Measurements from ENCODE around the gene CNTROB. TPM values are rescaled to one million over a fixed set of nuclear protein-coding genes. Genes with fewer than 3 reads are reported as not detected.

CNTROB gene
- total RNA-seq, 1 experiment from 2014 or later: 39.2 TPM

- ChIA-PET POLR2A (no interaction called here), CTCF (interaction anchor here (0.8 kb wide), 1 partner anchor 148 kb away, joined by 3 read pairs; no protein-coding TSS in a partner anchor)
- no peak for DNase-seq (ENCODE audit: unreplicated experiment)
- H3K4me3 Mint-ChIP-seq (ENCODE audit: unreplicated experiment): peak within 1 kb of the TSS; percentile 95
- H3K9me3 Mint-ChIP-seq (ENCODE audit: unreplicated experiment): no peaks in the 10 kb centered on the region
- TF ChIP-seq CTCF (IDR thresholded peaks at IDR 0.05; ENCODE audit: unreplicated experiment): no peak
- intact Hi-C loops (cut with micrococcal nuclease): loop anchor here (5.0 kb wide), 2 partner anchors 53 to 113 kb away; no protein-coding TSS in a partner anchor
- H3K27ac Mint-ChIP-seq (ENCODE audit: low read depth, unreplicated experiment): no peak within 1 kb of the TSS
- H3K27me3 Mint-ChIP-seq (ENCODE audit: insufficient read depth, unreplicated experiment): no peaks in the 10 kb centered on the region
- BruUV-seq (replicated peaks): no TSS peak
- H3K36me3 Mint-ChIP-seq (ENCODE audit: insufficient read depth, unreplicated experiment): peaks cover under 1% of the 10 kb centered on the region
- peaks cover 22% of the 10 kb centered on the region for H3K4me1 Mint-ChIP-seq (ENCODE audit: insufficient read depth, unreplicated experiment)
These were observed 2.6 kb upstream of the CNTROB start, which contains the start of gene KCNAB3 for GRCh38 chr17:7929158-7930023. TSS of gene KCNAB3 (minus strand) at chr17:7929856. CDS start at chr17:7929435, 421 bp downstream.

DNA sequence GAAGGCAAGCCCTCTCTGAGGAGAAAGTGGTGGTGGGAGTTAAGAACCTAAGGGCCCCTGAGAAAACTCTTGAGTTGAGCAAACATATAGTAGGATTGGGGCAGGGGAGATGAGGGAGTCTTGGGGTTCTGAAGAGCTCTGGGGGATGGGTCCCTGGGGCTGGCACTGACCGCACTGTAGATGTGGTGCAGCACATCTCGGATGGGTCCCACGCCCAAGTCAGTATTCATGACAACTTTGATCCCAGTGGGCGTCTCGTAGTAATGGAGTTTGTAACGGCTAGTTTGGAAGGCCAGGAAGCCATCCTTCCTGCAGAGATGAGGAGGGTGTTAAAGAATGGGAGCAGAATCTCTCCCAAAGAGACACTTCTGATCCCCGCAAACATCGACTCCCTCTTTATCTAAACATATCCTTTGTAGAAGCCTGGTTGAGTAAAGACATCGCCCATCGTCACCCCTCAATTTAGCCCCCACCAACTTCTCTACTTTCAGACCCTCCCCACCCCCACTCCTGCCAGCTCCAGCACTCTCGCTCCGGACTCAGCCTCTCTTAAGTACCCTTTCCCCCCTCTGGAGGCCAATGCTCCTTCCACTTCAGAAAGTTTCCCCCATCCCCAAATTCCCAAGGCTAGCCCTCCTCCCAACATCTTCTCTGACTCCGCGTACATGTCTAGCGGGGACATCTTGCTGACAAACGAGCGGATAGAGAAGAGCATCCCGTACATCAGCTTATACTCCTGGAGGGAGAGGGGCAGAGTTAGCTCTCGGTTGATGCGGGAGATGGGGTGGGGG is 970 bp upstream of the CNTROB start:
- H3K4me1 Mint-ChIP-seq (ENCODE audit: insufficient read depth, unreplicated experiment): peaks cover 22% of the 10 kb centered on the region
- TF ChIP-seq CTCF (IDR thresholded peaks at IDR 0.05; ENCODE audit: unreplicated experiment): no peak
- TSS peak; percentile 82 for BruUV-seq (replicated peaks)
- H3K27ac Mint-ChIP-seq (ENCODE audit: low read depth, unreplicated experiment): peak overlapping the region; percentile 96
- no peaks in the 10 kb centered on the region for H3K27me3 Mint-ChIP-seq (ENCODE audit: insufficient read depth, unreplicated experiment)
- H3K36me3 Mint-ChIP-seq (ENCODE audit: insufficient read depth, unreplicated experiment): peaks cover 17% of the 10 kb centered on the region
- H3K9me3 Mint-ChIP-seq (ENCODE audit: unreplicated experiment): no peaks in the 10 kb centered on the region
- ChIA-PET CTCF (interaction anchor here (0.6 to 3.4 kb wide), 10 partner anchors 11 to 162 kb away, joined by 3 to 20 read pairs (median 4); no protein-coding TSS in a partner anchor), POLR2A (interaction anchor here (0.6 to 4.0 kb wide), 28 partner anchors 9 to 577 kb away, joined by 3 to 103 read pairs (median 6); partner anchors contain the start of genes ALOXE3, AURKB, CYB5D1 and FXR2)
- intact Hi-C loops (cut with micrococcal nuclease): loop anchor here (5.0 kb wide), 2 partner anchors 51 to 111 kb away; no protein-coding TSS in a partner anchor
- H3K4me3 Mint-ChIP-seq (ENCODE audit: unreplicated experiment): peak overlapping the region; percentile 95
- DNase-seq (ENCODE audit: unreplicated experiment): no peak

DNA sequence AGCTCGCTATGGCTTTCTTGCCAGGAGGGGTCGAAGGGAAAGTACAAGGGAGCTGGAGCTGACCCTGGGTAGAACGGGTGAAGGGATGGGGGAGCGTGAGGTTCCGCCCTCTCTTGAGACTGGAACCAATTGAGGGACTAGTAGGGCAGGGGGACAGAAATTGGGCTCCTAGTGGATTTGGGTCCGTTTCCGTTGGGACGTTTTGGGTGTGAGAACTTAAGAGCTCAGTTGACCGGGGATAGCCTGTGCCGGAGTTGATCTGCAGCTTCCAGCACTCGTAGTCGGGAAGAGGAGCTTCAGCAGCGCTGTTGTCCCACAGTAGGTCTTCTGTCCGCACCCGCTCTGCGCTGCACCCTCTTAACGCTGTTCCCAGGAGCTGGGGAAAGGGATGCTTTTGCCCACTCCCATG is 481 bp downstream of the CNTROB start:
- peak overlapping the region; percentile 95 for H3K4me3 Mint-ChIP-seq (ENCODE audit: unreplicated experiment)
- DNase-seq (ENCODE audit: unreplicated experiment): peak; percentile 34
- H3K36me3 Mint-ChIP-seq (ENCODE audit: insufficient read depth, unreplicated experiment): peaks cover 27% of the 10 kb centered on the region
- H3K4me1 Mint-ChIP-seq (ENCODE audit: insufficient read depth, unreplicated experiment): peaks cover 22% of the 10 kb centered on the region
- CTCF ChIA-PET: interaction anchor here (0.5 to 3.4 kb wide), 24 partner anchors 12 to 634 kb away, joined by 3 to 20 read pairs (median 4); partner anchors contain the start of gene CHD3
- H3K27ac Mint-ChIP-seq (ENCODE audit: low read depth, unreplicated experiment): peak overlapping the region; percentile 96
- no peaks in the 10 kb centered on the region for H3K9me3 Mint-ChIP-seq (ENCODE audit: unreplicated experiment)
- BruUV-seq (replicated peaks): TSS peak; percentile 60
- intact Hi-C loops (cut with micrococcal nuclease): loop anchor here (1.0 to 5.0 kb wide), 3 partner anchors 17 to 110 kb away; no protein-coding TSS in a partner anchor
- POLR2A ChIA-PET: interaction anchor here (0.5 to 4.0 kb wide), 46 partner anchors 8 to 673 kb away, joined by 3 to 103 read pairs (median 4); partner anchors contain the start of genes ALOXE3, AURKB, CHD3 and CYB5D1
- no peaks in the 10 kb centered on the region for H3K27me3 Mint-ChIP-seq (ENCODE audit: insufficient read depth, unreplicated experiment)
- TF ChIP-seq CTCF (IDR thresholded peaks at IDR 0.05; ENCODE audit: unreplicated experiment): no peak

All from MCF 10A (cell line).